ENCODE measurements around the gene HPN.
A peak's percentile ranks its signal among the peaks of the same experiment; 100 is the strongest.
"Not testable (repeated sequence)": the region's sequence is repeated elsewhere in the genome, so short reads cannot be mapped to it uniquely, and the experiment has no call there.

Gene HPN

GRCh38 chr19:35027851-35028599 lies 13.5 kb upstream of the HPN start:
- DNase-seq (ENCODE audit: low spot score): no peak

- not testable (repeated sequence) for DNase-seq (ENCODE audit: low spot score)
Observed at GRCh38 chr19:35028600-35028885, 13.0 kb upstream of the HPN start.

GRCh38 chr19:35029275-35029736 lies 12.2 kb upstream of the HPN start:
- DNase-seq (ENCODE audit: low spot score): not testable (repeated sequence)

- DNase-seq (ENCODE audit: low spot score): no peak
Observed at GRCh38 chr19:35029737-35030256, 11.7 kb upstream of the HPN start.

GRCh38 chr19:35030257-35031071 lies 11.1 kb upstream of the HPN start, which contains the start of gene SCN1B:
SCN1B (plus strand) TSS chr19:35030470; CDS start chr19:35030821, 351 bp downstream.
- peak; percentile 62 for DNase-seq (ENCODE audit: low spot score)

- no peak for DNase-seq (ENCODE audit: low spot score)
Observed at GRCh38 chr19:35031072-35031881, 10.2 kb upstream of the HPN start.

- DNase-seq (ENCODE audit: low spot score): no peak
Observed at GRCh38 chr19:35032356-35032865, 9.1 kb upstream of the HPN start.

GRCh38 chr19:35033067-35034004 lies 8.2 kb upstream of the HPN start:
- DNase-seq (ENCODE audit: low spot score): no peak

- no peak for DNase-seq (ENCODE audit: low spot score)
Observed at GRCh38 chr19:35034005-35034502, 7.5 kb upstream of the HPN start.

- DNase-seq (ENCODE audit: low spot score): no peak
Observed at GRCh38 chr19:35034588-35035382, 6.7 kb upstream of the HPN start.

GRCh38 chr19:35037716-35038622 lies 3.6 kb upstream of the HPN start:
- DNase-seq (ENCODE audit: low spot score): peak; percentile 60

- no peak for DNase-seq (ENCODE audit: low spot score)
Observed at GRCh38 chr19:35038623-35039512, 2.7 kb upstream of the HPN start.

- DNase-seq (ENCODE audit: low spot score): no peak
Observed at GRCh38 chr19:35039881-35040825, 1.4 kb upstream of the HPN start.

- DNase-seq (ENCODE audit: low spot score): no peak
Observed at GRCh38 chr19:35040826-35041547, 534 bp upstream of the HPN start.

GRCh38 chr19:35042056-35042730 lies 672 bp downstream of the HPN start:
- DNase-seq (ENCODE audit: low spot score): no peak
